ENCODE measurements around the gene ZNF195.
A peak's percentile ranks its signal among the peaks of the same experiment; 100 is the strongest.
"Not testable (repeated sequence)": the region's sequence is repeated elsewhere in the genome, so short reads cannot be mapped to it uniquely, and the experiment has no call there.

The ZNF195 gene

DNA sequence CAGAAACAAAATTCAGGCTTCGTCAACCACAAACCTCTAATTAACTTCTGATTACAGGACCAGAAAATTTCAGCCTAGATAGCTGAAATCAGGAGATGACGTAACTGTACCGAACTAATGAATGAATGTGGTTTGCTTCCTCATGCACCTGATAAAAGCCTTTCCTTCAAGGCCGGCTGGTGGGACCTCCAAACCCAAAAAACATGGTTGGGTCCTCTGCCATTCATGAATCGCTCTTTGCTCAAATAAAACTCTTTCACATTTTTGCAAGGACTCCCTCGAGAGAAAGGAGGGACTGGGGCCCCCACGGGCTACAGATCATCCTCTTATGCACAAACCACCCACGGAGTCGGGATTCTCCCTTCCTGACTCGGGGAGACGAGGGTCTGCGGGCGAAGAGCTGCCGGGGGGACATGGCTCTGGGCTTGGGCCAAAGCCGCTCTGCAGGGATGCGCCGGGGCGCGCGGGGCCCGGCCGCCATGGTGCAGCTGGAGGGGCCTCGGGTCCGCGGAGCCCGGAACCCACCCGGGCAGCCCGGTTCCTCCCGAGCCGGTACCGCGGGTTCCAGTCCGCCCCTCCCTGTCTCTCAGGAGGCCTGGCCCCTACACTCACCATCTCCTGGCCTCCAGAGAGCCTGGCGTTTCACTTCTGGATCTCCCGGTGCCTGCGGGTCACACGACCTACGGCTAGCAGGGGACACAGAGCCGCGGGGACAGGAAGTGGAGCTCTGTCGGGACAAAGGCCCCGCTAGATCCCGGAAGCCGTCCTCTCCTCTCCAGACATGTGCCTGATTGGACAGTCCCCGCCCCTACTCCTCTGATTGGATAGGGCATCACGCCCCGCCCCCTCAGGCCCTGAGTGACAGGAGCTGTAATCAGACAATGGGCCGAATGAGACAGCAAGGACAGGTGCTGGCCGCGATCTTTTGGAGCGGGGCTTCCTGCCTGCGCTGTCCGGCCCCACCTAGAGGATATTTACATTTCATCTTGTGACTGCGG, at the start of gene ZNF195:
ZNF195 (minus strand) TSS at position 721 of the 998 bp plus-strand sequence; CDS start at position 615, 106 bp downstream.
- DNase-seq (ENCODE audit: low read depth in 2 of 2) = peak; percentile 96 to 97

DNA sequence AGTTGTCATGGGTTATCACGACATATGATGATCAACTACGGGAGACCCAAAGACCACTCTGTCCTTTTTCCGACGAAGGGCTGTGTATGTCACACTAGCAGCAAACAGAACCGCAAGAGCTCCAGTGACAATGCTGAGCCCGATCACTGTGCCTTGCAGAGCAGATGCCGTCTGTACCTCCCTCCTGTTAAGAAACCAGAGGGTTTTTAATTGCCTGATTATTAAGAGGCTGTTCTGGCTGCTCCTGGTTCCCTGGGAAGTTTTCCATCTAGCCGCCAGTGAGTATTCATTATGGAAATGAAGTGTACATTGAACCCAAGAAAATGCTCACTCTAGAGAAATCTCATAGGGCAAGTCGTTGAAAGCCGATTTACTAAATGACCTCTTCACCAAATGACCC, 49.1 kb upstream of the ZNF195 start:
- not testable (repeated sequence) for DNase-seq (ENCODE audit: low read depth in 2 of 2)

DNA sequence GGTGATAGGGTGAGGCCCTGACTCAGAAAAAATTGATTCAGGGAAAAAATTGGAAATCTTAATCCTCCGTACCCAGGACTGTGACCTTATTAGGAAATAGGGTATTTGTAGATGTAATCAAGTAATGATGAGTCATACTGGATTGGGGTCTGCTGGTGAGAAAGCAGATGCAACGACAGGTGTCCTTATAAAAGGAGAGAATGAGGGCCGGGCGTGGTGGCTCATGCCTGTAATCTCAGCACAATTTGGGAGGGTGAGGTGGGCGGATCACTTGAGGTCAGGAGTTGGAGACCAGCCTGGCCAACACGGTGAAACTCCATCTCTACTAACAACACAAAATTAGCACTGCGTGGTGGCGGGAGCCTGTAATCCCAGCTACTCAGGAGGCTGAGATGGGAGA, 47.6 kb upstream of the ZNF195 start:
- DNase-seq (ENCODE audit: low read depth in 2 of 2) = not testable (repeated sequence)

DNA sequence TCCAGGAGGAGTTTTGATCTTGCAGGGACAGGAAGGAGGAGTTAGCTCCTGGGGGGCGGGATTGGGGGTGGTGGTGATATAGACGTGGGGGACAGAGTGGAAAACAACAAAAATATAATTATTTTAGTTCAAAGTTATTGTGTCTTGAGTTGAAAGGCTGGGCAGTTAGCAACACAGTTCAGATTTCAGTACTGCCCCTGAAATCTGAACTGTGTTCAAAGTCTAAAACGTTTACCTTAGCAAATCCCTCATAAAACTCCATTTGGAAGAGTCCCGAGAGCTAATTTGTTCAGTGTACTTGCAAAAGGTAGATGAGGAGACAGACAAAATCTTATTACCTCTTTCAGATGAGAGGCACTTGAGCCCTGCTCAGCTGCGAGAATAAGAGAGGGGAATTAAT, 45.0 kb upstream of the ZNF195 start:
- not testable (repeated sequence) for DNase-seq (ENCODE audit: low read depth in 2 of 2)

DNA sequence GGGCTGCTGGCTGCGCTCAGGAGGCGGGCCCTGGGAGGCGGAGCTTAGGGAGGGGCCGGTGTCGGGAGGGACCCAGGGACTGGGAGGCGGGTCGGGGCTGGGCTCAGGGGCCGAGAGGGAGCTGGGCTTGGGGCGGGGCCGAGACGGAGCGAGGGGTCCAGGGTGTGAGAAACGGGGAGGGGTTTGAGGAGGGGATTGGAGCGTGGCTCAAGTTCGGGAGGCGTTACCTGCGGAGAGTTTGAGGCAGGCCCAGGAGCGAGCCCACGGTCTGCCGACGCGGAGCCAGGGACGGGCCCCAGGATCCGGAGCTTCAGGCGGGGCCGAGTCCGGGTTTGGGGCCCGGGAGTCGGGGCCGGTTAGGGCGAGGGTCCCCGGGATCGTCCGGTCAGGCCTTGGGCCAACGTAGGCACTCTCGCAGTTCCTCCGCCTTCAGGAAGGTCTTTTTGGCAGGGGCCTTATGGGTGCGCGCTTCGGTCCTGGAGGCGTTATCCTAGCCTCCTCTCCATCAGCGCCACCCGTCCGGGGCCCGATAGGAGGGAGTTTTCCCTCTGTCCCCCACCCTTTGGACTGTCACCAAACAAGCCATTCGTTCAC, 44.3 kb upstream of the ZNF195 start:
- DNase-seq (ENCODE audit: low read depth in 2 of 2) = not testable (repeated sequence)

DNA sequence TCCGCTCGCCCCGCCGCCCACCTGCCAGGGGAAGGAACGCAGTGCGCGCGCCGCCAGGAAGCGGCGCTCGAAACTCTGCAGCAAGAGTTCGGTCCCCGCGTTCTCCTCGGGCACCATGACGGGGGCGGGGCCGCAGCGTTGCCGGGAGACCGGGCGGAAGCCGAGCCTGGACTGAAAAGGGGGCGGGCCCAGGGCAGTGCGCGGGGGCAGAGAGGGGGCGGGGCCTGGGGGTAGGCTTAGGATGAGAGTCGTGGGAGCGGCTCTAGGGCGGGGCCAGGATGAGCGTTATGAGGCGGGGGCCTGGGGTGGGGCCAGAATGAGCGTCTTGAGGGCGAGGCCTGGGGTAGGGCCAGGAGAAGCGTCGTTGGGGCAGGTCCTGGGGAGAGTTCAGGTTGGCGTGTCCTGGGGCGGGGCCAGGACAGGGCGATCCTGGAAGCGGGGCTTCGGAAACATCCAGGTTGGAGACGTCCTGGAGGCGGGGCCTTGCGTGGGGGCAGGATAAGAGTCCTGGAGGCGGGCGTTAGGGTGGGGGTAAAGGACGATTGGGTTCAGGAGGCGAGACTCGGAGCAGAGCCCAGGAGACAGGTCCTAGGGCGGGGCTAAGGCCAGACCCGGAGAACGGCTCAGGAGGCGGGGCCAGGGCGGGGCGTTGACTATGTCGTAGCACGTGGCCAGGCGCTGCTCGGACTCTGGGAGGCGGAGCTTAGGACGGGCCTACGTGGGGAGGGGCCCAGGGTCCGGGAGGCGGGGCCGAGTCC, 43.6 kb upstream of the ZNF195 start:
- DNase-seq (ENCODE audit: low read depth in 2 of 2) = peak; percentile 95 to 98

DNA sequence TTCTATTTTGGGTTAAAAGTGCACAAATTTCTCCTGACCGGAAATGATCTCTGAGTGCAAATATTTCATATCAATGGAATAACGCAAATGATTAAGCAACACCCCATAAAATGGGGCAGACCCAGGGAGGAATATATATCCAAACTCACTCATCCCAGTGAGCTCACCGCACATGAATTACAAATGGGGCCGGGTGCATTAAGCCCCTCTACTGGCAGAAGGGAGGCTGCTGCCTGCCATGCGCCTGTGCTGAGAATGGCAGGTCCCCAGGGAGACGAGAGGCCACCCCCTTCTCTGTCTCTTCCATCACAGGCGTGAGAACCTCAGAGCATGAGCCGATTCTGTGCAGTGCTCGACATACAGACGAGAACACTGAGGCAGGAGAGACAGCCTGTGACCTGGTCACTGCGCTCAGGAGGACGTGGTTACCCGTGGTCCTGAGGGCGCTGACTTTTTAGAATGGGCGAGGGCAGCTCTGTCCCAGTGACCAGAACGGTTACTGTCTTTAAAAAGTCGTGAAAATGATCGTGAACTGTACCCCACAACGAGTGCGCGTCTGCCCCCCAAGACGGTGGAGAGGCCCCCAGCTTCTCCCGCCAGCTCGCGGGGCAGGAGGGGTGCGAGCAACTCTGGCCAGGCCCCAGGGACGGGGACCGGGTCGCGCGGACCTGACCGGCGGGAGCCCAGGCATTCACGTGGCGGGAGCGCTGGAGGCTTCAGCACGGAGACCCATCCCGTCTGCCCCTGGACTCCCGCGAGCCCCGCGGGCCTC, 42.8 kb upstream of the ZNF195 start:
- peak in 1 of 2 donors; percentile 8 for DNase-seq (ENCODE audit: low read depth in 2 of 2)

DNA sequence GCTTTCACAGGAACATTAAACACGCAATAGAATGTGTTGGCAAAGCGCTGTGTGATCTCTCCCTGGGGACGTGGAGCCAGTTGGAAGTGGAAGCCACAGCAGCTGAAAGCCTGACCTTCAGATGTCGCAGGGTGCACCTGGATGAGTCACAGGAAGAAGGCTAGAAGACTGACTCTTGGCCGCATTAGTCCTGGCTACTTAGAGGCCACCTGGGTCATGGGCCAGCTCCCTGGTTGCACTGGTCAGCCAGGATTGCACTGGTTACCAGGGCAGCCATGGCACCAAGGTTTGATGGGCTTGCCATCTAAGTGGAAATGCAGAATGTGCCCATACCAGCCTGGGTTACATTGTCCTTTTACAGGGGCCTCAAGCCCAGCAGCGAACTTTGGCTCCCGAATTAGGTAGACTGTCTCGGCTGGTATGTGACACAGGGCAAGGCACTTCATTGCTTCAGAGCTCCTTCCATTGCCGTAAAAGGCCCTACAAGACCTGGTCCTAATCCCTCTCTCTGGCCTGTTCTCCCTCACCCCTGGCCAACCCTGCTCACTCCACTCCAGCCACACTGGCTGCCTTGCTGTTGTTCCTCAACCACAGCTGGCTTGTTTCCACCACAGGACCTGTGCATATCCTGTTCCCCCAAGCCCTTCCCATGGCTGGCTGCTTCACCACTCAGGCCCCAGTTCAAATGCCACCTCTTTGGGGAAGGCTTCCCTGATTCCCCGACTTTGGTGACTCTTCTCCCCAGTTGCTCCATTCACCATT, 41.5 kb upstream of the ZNF195 start:
- not testable (repeated sequence) for DNase-seq (ENCODE audit: low read depth in 2 of 2)

DNA sequence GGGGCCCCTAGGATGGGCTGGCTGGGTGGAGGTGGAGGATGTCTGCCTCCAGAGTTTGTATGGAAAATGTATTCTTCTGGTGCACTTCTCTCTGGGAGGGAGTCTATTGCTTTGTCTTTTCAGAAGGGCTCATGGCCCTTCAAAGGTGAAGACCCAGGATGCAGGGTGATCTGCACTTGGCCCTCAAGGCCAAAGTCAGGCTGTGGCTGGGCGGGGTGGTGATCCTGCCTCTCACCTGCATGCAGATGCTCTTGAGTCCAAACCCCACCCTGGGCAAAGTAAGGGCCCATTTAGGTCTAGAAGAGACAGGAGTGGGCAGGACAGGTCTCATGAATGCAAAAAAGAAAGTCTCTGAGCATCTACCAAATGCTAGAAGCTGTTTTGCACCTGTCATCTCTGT, 40.5 kb upstream of the ZNF195 start:
- DNase-seq (ENCODE audit: low read depth in 2 of 2) = not testable (repeated sequence)

DNA sequence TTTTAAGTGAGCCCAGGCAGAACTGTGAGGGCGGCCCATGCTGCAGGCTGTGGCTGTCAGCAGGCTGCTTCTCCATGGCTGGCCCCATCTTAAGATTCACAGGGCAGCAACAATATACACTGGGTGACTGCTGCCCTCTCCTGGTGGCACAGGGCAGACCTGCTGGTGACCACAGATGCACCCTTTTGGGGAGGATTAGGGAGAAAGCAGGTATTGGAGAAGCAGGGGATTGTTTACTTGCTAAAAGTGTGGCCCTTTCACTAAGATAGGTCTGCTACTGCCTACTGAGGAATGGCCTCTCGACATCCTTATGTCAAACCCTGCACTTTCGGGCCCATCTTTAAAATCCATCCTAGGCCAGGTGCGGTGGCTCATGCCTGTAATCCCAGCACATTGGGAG, 38.1 kb upstream of the ZNF195 start:
- peak; percentile 24 to 29 for DNase-seq (ENCODE audit: low read depth in 2 of 2)

DNA sequence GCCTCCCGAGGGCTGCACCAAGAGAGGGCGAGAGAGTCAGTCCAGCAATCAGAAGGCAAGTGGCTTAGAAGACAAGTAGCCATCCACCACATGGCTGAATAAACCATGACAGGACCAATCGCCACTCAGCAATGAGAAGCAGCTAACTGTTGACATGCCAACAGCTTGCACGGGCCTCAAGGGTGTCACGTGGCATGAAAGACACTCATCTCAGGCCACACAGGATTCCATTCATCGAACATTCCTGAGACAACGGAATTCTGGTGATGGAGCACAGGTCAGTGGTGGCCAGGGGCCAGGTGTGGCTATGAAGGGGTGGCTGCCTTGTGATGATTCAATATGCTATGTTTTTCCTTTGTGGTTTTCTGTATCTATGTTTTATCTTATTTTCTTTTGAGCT, 36.4 kb upstream of the ZNF195 start:
- not testable (repeated sequence) for DNase-seq (ENCODE audit: low read depth in 2 of 2)

DNA sequence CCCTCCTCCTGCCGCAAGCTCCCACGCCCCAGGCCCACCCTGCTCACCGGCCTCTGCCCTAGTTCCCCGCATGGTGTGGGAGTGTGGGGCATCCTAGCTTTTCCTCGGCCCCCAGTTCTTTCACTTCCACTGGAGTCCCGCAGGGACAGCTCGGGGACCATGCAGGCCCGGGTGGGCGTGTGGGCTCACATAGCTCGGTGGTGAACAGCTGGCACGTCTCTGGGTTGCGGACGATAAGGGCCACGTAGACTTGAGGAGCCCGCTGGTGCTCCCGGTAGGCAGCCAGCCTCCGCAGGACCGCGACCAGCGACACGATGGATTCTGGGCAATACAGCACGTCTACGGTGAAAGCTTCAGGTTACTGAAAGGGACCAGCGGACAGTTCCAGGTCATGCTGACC, 34.7 kb upstream of the ZNF195 start:
- not testable (repeated sequence) for DNase-seq (ENCODE audit: low read depth in 2 of 2)

DNA sequence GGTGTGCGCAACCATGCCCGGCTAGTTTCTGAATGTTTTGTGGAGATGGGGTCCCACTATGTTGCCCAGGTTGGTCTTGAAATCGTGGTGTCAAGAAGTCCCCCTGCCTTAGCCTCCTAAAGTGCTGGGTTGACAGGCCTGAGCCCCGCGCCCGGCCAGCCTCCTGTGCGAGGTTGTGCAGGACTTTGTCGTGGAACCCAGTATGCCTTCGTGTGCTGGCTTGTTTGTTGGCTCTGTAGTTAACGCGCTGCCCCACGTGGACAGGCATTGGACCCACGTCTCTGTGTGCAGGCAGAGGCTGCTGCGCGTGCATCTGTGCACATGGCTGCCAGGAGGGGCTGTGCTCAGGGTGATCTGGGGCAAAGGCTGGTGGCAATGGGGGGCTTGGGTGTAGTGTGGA, 33.9 kb upstream of the ZNF195 start:
- DNase-seq (ENCODE audit: low read depth in 2 of 2) = no peak

DNA sequence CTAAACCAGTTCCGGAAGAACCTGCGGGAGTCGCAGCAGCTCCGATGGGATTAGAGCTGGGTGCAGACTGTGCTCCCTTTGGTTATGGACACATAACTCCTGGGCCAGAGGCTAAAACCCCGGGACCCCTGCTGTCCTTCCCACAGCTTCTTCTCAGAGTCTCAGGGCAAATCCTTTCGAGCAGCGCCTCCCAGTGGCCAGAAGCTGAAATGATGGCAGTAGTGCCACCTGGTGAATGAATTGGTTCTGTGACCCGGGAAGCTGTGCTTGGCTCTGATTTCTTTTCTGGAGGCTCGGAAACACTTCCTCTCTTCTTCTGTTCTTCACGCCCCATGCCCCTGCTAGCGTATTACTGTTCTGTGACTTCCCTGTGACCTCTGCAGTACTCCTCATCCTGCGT, 29.8 kb upstream of the ZNF195 start:
- DNase-seq (ENCODE audit: low read depth in 2 of 2) = peak; percentile 51 to 58

DNA sequence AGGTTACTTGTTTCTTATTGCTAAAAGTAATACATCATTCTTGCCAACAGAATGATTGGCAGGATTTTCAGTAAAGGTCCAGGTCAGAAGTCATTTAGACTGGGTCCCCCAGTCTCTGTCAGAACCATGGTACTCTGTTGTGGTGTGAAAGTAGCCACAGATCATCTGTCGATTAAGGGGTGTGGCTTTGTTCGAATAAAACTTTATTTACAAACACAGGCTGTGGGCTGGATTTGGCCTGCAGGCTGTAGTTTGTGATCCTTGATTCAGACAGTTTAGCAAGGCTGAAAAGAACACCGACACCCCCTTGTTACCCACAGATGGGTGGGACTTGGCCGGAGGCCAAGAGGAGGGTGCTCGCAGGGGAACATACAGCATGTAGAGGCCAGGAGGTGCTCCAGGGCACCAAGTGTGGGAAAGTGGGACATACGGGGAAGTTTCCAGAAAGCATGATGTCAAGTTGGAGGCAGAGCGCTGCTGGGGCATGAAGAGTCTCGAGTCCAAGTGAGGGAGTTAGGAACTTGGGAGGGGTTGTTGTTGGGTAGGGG, 29.2 kb upstream of the ZNF195 start:
- not testable (repeated sequence) for DNase-seq (ENCODE audit: low read depth in 2 of 2)

DNA sequence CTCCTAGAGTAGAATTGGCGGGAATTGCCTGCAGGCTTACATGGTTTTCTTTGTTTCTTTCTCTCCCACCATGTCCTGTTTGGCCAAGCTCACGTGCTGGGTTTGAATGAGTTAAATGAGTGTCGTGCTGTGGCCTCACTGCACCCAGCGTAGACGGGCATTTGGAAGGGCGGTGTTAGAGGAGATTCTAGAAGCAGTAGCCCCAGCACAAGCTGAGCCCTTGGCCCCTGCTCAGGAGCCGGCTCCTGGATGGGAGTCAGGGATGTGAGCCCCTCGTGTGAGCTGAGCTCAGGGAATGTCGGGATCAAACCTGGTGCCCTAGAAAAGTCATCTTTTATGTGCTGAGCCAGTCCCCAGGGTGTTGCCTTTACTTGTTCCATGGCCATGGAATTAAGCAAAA, 28.0 kb upstream of the ZNF195 start:
- not testable (repeated sequence) for DNase-seq (ENCODE audit: low read depth in 2 of 2)

DNA sequence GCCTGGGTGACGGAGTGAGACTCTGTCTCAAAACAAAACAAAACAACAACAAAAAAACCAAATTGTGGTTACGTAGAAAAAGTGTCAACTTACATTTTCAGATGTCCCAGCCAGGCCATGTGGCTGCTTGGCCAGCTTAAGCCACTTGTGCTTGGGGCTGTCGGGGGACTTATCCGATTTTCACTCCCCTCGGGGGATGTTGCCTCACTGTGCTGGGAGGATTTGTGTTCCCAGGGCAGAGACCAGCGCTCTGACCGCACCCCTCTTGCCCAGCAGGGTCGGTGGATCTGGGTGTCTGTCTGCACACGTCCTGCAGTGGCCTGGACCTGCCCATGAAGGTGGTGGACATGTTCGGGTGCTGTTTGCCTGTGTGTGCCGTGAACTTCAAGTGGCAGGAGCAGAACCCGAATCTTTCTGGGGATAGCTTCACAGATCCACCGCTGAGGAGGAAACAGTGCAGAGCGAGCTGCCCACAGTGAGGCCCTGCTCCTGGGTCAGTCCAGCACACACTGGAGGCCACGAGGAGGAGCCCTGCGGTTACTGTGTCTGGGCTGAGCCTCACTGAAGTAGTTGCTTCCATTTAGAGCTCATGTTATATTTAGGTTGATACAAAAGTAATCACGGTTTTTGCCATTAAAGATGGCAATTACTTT, 27.4 kb upstream of the ZNF195 start:
- not testable (repeated sequence) for DNase-seq (ENCODE audit: low read depth in 2 of 2)

DNA sequence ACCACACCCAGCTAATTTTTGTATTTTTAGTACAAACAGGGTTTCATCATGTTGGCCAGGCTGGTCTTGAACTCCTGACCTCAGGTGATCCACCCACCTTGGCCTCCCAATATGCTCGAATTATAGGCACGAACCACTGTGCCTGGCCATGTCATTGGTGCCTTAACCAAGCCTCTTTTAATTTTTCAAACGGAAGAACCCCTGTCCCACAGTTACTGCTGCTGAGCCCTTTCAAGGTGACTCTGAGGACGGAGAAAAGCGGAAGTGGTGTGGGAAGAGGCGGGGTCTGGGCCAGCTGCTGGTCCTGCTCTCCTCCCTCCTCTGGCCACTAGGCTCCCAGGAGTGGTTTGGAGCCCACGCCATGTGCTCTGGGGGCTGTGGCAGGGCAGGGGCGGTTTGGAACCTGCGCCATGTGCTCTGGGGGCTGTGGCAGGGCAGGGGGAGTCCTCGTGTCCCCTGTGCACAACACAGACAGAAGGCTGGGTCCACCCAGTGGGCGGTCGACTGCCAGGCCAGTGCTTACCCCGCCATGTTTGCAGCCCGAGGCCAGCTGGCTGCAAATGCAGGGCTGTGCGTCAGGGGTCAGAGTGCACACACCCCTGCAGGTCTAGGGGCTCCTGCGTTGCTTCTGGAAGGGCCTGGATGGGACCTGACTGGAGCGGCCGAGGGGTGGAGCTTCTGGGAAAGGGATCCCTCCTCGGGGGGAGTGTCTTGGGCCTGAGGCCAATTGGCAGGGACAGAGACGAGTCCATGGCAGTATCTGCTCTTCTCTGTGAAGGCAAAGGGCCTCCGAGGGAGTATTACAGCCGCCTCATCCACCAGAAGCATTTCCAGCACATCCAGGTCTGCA, 25.4 kb upstream of the ZNF195 start:
- not testable (repeated sequence) for DNase-seq (ENCODE audit: low read depth in 2 of 2)

DNA sequence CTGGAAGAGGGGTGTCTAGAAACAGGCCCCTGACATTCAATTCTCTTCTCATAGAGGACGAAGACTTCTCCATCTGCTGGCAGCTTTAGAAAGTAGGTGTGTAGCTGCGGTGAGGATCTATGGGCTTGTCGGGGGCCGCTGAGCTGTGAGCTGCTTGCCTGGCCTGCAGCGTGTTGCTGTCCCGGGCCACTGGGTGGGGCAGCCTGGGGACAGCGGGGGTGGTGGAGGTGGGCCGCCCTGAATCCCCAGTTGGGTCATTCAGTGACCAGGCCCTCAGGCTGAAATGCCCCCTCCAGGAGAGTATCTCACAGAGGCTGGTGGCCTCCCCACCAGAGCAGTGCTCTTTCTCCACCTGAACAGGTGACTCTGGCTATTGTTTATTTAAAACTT, 23.9 kb upstream of the ZNF195 start:
- not testable (repeated sequence) for DNase-seq (ENCODE audit: low read depth in 2 of 2)
